Skeletal muscle satellite cell (primary cell): ENCODE results near the gene PTGER3. TPM values are rescaled to one million over a fixed set of nuclear protein-coding genes. Genes with fewer than 3 reads are reported as not detected.

ENCODE experiments used
- H3K27me3 ChIP-seq: 2 replicates; pipeline ENCODE4 v1.7.0; 2013; ENCODE audit warnings: low read length; ENCODE audit not compliant: control insufficient read depth, insufficient read depth
- H3K36me3 ChIP-seq: 2 replicates; pipeline ENCODE4 v1.7.0; 2013; ENCODE audit warnings: mild to moderate bottlenecking, control low read depth, low read length; ENCODE audit not compliant: insufficient read depth
- H3K4me1 ChIP-seq: 2 replicates; pipeline ENCODE4 v1.7.0; 2013; ENCODE audit warnings: low read length; ENCODE audit not compliant: control insufficient read depth, insufficient read depth
- H3K4me2 ChIP-seq: 2 replicates; pipeline ENCODE4 v1.7.0; 2013; ENCODE audit warnings: mild to moderate bottlenecking, low read length
- H3K4me3 ChIP-seq: 2 replicates; pipeline ENCODE4 v1.7.0; 2013; ENCODE audit warnings: low read length
- H3K9ac ChIP-seq: 2 replicates; pipeline ENCODE4 v1.7.0; 2013; ENCODE audit warnings: mild to moderate bottlenecking, low read depth, low read length, moderate library complexity
- H3K9me3 ChIP-seq: replicated peaks from 2 replicates; pipeline ENCODE4 v1.7.0; 2013; ENCODE audit warnings: mild to moderate bottlenecking, control low read depth, low read length
- total RNA-seq: library from RNA; depleted of rRNA; stranded (reverse); fragments of >200 nt; gene quantifications from 2 replicates; pipeline ENCODE4 v1.2.3, GENCODE V29; 2012; rRNA removed

Gene PTGER3
- not detected in 2 replicates for total RNA-seq

DNA sequence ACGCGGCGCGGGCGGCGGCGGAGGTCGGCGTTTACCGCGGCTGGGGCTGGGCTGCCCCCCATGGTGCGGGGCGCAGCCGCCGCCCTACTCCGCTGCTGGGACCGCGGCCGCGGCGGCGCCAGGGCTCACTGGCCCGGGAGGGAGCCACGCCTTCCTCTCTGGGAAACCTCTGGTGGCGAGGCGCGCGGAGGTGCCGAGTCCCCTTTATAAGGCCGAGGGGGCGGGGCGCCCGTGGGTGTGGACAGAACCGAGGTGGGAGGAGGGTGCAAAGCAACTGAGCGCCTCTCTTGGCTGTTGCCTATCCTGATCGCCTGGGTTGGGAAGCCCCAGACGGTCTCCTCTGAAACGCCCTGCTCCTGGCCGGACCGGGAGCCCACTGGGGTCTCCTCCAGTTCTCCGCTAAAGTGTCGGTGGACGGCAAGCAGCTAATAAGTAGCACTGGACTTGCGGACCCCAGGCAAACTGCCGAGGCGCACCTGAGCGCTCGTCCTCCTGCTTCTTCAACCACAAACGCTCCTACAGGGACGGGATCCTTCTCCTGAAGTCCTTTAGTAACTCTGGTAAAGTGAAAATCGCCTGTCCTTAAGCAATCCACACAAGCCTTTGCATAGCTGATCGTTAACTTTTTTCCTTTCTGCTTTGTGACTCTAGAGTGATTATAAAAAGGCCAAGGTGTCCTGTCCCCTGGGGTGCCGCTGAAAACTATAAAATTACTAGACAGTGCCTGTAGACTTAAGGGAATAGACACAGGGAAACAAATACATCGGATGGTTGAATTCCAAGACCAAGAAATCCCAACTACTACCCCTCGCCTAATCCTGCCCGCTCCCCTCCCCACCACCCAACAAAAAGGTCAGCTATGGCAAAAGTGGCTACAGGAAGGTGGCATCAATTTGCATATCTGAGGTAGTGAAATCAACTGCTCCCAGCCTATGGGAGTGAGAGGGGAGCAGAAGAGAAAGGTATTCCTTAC is at the start of gene PTGER3:
Gene PTGER3 (minus strand): TSS at position 182 of the 973 bp plus-strand sequence. CDS start 239 bp downstream, outside the sequence.
- Histone ChIP-seq H3K9ac (no peak within 1 kb of the TSS), H3K4me3 (peak within 1 kb of the TSS; percentile 64), H3K36me3 (no peaks in the 10 kb centered on the region), H3K4me2 (peak within 1 kb of the TSS; percentile 78), H3K4me1 (peaks cover 12% of the 10 kb centered on the region), H3K27me3 (peaks cover 55% of the 10 kb centered on the region), H3K9me3 (no peaks in the 10 kb centered on the region)

DNA sequence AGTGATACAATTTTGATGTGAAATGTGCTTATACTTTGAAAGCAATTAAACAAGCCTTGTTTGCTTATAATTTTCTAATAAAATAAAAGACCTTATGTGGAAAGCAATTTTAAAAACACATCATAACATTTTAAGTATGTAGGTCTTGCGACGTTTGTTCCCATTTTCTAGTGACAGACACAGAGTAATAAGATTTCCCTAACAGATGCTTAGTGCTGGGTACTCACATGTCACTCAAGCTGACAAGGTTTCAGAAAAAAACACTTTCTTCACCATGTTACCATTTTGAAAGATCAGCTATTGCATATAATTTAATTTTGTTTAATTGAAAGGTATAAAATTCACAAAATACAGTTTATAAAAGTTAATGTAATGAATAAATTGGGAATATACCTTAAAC is 47.3 kb upstream of the PTGER3 start:
- peaks cover 10% of the 10 kb centered on the region for H3K4me1 ChIP-seq
- no peaks in the 10 kb centered on the region for H3K27me3 ChIP-seq
- H3K4me2 ChIP-seq: no peak overlapping the region
- no peak overlapping the region for H3K4me3 ChIP-seq
- no peaks in the 10 kb centered on the region for H3K9me3 ChIP-seq
- H3K36me3 ChIP-seq: no peaks in the 10 kb centered on the region
- no peak overlapping the region for H3K9ac ChIP-seq

DNA sequence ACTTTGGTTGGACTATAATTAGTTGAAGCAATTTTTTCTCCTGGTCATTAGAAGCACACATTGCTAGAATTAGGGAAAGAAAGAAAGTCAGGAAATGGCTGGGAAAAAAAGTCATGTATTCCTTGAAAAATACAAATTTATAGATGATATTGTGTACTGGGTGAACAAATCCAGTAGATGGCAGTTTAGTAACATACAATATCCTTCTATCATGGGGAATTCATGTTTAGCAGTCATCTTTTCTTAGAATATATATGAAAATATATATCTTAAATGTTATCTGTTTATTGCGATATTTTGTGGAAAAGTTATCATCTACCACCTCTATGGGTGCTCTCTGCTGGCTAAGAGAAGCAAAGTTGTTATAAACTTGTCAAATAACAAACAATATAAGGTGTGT is 46.3 kb upstream of the PTGER3 start:
- H3K9me3 ChIP-seq: no peaks in the 10 kb centered on the region
- H3K4me2 ChIP-seq: no peak overlapping the region
- H3K4me3 ChIP-seq: no peak overlapping the region
- H3K27me3 ChIP-seq: no peaks in the 10 kb centered on the region
- no peaks in the 10 kb centered on the region for H3K36me3 ChIP-seq
- H3K4me1 ChIP-seq: peaks cover 19% of the 10 kb centered on the region
- no peak overlapping the region for H3K9ac ChIP-seq

DNA sequence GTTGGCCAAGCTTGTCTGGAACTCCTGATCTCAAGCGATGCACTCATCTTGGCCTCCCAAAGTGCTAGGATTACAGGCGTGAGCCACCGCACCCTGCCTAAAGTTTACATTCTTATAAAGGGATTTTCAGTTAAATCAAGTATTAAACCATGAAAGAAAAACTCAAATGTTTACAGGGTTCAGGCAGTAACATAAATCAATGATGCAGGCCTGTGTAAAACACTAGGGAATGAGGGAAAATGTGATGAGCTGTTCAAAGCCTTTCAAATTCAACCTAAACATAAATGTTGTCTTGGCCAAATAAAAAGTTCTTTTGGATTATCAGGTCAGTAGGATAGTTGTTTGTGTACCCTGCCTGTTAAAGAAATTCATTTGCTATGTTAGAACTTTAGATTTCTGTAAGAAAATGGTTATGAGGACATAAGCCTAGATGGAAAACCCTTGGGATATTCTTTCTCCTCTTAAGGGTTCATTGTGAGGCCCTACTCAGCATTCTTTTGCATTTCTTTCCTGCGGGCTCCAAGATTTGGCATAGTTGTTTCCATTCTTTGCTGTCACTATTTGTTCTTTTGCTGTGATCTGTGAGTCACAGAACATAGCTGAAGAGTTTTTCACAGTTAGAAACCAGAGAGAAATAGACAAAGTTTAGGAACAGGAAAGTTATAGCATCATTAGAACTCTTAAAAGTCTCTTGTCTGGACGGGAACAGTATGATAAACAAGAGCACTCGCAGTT is 42.1 kb upstream of the PTGER3 start:
- Histone ChIP-seq H3K4me3 (peak overlapping the region; percentile 16), H3K36me3 (no peaks in the 10 kb centered on the region), H3K9me3 (no peaks in the 10 kb centered on the region)

DNA sequence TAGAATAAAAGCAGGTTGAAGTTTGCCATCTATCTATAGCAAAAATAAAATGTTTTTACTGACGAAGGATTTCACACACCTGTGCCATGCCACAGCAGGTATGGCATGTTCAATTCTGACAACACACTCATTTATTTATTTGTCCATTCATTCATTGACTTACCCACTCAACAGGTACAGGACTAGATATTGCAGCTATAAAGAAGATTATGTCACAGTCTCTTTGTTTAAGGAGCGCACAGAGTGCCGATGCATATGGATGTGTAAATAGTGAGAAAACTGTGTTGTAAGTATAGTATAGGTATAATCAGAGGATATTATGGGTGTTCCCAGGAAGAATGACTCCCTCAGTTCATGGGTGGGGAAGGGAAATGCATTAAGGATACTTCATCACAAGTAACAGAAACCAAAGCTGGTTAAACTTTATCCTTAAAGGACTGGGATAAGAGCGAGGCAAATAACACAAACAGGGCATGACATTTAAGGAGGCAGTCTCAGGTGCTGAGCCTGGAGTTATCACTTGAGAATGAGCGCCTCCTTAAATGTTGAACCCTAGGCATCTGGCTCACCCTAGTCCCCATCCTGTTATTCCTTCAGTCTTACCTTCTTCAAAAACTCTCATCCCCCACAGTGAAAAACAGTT is 41.1 kb upstream of the PTGER3 start:
- Histone ChIP-seq H3K9ac (no peak overlapping the region), H3K9me3 (no peaks in the 10 kb centered on the region), H3K4me3 (no peak overlapping the region), H3K4me2 (no peak overlapping the region), H3K4me1 (peaks cover 36% of the 10 kb centered on the region), H3K27me3 (no peaks in the 10 kb centered on the region), H3K36me3 (no peaks in the 10 kb centered on the region)

More for the DNA sequence above, 42.1 kb upstream of the PTGER3 start:
- H3K9ac ChIP-seq: peak overlapping the region; percentile 50
- no peaks in the 10 kb centered on the region for H3K27me3 ChIP-seq
- peak overlapping the region; percentile 69 for H3K4me2 ChIP-seq
- H3K4me1 ChIP-seq: peaks cover 36% of the 10 kb centered on the region

DNA sequence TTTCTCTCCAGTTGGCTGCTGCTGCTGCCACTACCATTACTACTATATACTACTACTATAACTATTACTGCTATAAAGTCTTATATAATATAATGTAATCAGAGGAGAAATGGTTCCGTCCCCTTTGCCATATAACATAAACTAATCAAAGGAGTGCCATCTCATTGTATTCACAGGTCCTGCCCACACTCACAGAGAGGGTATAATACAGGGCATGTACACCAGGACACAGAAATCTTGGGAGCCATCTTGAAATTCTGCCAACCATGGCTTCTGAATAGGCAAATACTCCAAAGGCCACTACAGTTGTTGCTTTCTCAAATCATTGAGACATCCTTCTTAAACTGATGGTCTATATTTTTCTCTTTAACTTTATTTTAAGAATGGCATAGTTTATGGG is 40.1 kb upstream of the PTGER3 start:
- no peak overlapping the region for H3K4me2 ChIP-seq
- H3K4me1 ChIP-seq: peaks cover 36% of the 10 kb centered on the region
- no peaks in the 10 kb centered on the region for H3K36me3 ChIP-seq
- H3K27me3 ChIP-seq: no peaks in the 10 kb centered on the region
- no peak overlapping the region for H3K4me3 ChIP-seq
- no peaks in the 10 kb centered on the region for H3K9me3 ChIP-seq
- H3K9ac ChIP-seq: no peak overlapping the region

DNA sequence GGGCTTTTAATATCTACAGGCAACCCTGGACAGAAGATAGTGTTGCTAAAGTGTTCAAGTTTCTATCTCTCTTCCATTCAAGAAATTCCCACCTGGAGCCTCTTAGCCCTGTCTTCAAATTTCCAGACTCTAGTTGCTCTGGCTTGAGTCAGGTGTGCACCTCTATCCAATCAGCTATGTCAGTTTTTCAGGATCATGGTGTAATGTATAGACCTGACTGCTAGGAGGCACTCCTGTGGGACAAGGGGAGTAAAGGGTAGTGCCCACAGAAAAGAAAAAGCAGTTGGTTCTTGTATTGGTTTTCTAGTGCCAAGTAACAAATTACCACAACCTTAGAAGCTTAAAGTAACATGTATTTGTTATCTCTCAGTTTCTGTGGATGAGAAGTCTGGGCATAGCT is 39.4 kb upstream of the PTGER3 start:
- H3K4me1 ChIP-seq: peaks cover 36% of the 10 kb centered on the region
- H3K4me3 ChIP-seq: no peak overlapping the region
- H3K36me3 ChIP-seq: no peaks in the 10 kb centered on the region
- H3K4me2 ChIP-seq: no peak overlapping the region
- no peaks in the 10 kb centered on the region for H3K9me3 ChIP-seq
- no peaks in the 10 kb centered on the region for H3K27me3 ChIP-seq
- no peak overlapping the region for H3K9ac ChIP-seq

DNA sequence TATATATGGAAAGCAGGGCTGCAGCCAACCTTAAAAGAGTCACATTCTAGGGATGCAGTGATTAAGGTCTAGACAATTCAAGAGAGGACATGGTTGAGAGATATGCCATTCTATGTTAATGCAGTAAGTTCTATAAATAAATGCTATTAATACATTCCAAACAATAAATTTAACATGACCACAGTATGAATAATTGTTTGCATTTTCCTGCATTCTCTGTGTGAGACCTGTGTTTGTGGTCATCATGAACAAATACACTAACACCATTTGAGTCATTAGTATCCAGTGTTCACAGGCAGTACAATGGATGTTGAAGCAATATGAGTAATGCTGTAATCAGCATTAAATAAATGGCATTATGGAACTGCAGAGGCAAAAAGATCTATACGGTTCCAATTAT is 38.7 kb upstream of the PTGER3 start:
- no peaks in the 10 kb centered on the region for H3K9me3 ChIP-seq
- H3K4me1 ChIP-seq: peaks cover 40% of the 10 kb centered on the region
- H3K27me3 ChIP-seq: no peaks in the 10 kb centered on the region
- no peaks in the 10 kb centered on the region for H3K36me3 ChIP-seq
- H3K4me3 ChIP-seq: no peak overlapping the region
- no peak overlapping the region for H3K9ac ChIP-seq
- H3K4me2 ChIP-seq: no peak overlapping the region

DNA sequence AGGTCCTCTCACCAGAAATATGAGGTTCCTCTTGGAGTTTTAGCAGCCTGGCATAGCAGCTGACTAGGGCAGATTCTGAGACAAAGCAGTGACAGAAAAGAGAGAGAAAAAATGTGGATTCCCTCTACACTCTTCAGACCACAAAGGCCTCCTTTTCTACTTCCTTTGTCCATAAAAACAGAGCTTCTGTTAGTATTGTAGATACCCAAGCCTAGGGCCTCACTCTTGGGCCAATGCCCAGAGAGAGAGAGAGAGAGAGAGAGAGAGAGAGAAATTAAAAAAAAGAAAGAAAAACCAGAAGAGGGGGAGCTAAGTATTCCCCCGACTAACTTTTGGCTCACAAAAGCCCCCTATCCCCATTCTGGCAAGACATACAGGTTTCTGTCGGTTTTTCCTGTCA is 35.7 kb upstream of the PTGER3 start:
- Histone ChIP-seq H3K4me2 (no peak overlapping the region), H3K36me3 (peaks cover 3% of the 10 kb centered on the region), H3K4me3 (no peak overlapping the region), H3K27me3 (no peaks in the 10 kb centered on the region), H3K4me1 (peaks cover 27% of the 10 kb centered on the region), H3K9ac (no peak overlapping the region), H3K9me3 (no peaks in the 10 kb centered on the region)

DNA sequence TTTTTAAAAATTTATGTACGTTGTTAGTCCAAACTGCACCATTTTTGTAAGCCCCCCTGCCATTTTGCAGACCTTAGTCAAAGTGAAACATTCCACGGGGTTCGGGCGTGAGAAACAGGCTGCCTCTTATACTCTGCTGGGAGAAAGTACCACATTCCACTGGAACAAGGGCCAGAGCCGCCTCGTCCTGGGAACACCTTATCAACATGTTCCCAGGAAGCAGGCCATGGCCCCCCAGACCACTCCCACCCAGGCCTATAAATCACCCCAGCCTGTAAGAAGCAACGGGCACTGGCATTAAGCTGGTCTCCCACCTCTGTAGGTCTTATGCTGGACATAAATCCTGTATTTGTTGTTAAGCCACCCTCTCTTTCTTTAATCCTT is 34.1 kb upstream of the PTGER3 start:
- Histone ChIP-seq H3K4me2 (peak overlapping the region; percentile 80), H3K4me3 (peak overlapping the region; percentile 87), H3K36me3 (peaks cover 12% of the 10 kb centered on the region), H3K9ac (peak overlapping the region; percentile 96), H3K9me3 (no peaks in the 10 kb centered on the region), H3K4me1 (peaks cover 23% of the 10 kb centered on the region), H3K27me3 (no peaks in the 10 kb centered on the region)
